Stimulated activated naive CD4-positive, alpha-beta T cell (primary cell): ENCODE data around the gene MYL1.

Experiments used
- DNase-seq, 6 experiments: peaks; one replicate each; lab custom pipeline; 2025; lab: John Stamatoyannopoulos, UW

MYL1 gene

DNA sequence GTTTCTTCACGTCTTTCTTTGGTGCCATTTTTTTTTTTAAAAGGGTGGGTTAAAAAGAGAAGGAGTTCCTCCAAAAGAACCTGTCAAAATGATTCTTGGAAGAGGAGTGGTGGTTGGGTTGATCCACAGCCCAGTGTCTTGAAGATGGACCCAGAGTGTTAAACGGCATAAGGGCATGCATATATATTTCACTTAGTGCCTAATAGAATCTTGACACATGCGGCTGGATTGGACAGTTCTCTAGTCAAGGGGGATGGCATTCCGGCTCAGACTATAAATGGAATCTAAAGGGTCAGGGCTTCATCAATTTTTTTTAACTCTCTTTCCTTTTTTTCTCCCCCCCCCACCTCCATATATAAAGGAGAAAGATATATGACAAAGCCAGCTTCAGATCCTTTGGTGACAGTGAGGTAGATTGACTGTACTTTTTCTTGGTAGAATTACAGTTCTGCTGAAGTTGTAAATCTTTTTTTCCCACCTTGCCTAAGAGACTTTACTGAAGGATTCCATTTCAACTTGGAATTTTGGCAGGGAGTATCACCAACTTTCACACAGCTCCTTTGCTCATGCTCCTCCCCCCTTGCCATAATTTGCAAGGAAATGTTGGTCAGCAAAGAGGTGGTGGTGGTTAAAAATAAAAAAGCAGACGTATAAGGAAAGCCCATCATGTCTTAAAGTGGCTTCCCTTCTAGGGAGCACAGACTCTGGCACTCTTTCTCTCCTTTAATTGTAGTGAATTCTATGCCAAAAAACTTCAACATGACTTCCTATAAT is at the start of gene MYL1:
MYL1 (minus strand) TSS at position 160 of the 774 bp plus-strand sequence; CDS start at position 28, 132 bp downstream.
- no peak for DNase-seq

- no peak for DNase-seq
Observed at GRCh38 chr2:210363876-210364275, 48.9 kb upstream of the MYL1 start.

GRCh38 chr2:210363261-210363660 is 48.3 kb upstream of the MYL1 start:
- DNase-seq: no peak

DNA sequence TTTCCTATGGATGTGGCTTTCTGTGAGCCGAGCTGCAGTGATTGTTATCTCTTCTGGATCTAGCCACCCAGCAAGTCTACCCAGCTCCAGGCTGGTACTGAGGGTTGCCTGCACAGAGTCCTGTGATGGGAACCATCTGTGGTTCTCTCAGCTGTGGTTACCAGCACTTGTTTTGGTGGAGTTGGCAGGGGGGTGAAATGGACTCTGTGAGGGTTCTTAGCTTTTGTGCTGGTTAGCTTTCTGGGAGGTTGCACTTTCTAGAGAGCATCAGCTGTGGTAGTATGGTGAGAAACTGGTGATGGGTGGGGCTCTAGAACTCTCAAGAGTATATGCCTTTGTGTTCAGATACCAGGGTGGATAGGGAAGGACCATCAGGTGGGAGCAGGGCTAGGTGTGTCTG is 45.4 kb upstream of the MYL1 start:
- DNase-seq: no peak

- no peak for DNase-seq
Observed at GRCh38 chr2:210356944-210357343, 42.0 kb upstream of the MYL1 start.

DNA sequence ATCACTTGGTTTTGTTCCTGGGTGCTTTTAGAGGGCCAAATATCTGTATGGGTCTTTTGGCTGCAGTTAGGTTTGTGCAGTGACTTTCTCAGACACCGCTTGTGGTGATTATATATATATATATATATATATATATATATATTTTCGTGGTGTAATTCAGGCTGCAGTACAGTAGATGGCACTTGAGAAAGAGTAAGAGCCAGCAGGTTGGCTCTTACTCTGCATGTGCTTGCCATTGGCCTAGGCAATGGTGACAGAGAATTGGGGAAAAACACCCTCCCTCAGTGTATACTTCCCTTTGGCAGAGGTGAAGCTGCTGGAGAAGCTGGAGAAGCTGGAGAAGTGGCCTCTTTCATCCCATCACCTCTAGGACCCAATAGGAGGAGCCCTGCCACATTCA is 22.2 kb upstream of the MYL1 start:
- no peak for DNase-seq

DNA sequence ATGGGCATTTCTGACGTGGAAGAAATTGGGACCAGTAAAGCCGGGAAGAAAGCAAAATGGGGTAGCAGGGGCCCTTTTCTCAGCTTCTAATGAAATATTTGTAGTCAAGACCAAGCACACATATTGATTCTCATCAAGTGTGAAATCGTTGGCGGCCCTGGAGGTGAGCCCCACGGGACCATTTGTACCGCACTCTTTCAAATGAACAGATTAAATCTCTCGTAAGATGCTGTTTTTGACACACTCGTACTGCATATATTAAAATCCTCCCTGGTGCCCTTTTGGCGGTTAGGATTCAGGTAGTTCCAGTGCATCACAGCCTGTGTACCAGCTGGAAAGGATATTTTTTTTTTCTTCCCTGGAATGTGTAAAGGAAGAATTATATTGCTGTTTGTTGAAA is 9.9 kb upstream of the MYL1 start:
- no peak for DNase-seq

DNA sequence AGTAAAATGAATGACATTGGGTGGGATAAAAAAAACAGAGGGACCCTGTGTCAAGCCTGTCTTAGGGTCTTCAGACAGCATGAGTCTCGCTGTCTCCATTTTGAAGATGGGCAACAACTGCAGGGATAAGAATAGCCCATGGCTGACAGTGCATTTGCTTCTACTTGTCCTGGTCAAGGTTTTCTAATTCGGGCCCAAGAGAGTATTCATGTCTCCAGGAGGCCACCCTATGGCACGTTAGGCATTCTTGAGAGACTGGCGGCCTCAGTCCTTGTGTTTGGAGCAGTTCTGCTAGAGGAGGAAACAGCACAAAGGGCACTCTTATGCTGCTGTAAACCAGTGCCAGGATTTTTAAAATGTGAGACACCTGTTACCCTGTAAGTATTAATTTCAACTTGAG is 9.5 kb upstream of the MYL1 start:
- no peak for DNase-seq

- DNase-seq: no peak
Observed at GRCh38 chr2:210323003-210323402, 8.0 kb upstream of the MYL1 start.

- no peak for DNase-seq
Observed at GRCh38 chr2:210318891-210319290, 3.9 kb upstream of the MYL1 start.

DNA sequence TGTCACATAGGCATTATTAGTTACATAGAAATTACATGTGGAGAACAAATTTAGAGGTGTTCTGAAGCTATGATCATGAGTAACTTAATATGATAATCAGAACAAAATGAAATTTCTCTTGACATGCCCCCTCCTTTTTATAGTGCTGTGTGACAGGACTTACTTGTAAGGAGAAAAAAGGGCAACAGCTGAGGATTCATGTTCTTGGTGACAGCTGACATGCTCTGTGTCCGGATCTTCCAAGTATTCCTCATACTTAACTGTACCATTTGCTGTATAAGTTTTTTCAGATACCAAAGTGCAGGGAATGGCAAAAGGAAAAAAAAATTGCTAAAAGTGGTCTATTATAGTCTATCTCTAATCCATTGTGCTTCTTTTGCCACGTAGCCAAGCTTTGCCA is 3.5 kb upstream of the MYL1 start:
- no peak for DNase-seq

GRCh38 chr2:210310550-210310949 is 4.4 kb downstream of the MYL1 start:
- no peak for DNase-seq

DNA sequence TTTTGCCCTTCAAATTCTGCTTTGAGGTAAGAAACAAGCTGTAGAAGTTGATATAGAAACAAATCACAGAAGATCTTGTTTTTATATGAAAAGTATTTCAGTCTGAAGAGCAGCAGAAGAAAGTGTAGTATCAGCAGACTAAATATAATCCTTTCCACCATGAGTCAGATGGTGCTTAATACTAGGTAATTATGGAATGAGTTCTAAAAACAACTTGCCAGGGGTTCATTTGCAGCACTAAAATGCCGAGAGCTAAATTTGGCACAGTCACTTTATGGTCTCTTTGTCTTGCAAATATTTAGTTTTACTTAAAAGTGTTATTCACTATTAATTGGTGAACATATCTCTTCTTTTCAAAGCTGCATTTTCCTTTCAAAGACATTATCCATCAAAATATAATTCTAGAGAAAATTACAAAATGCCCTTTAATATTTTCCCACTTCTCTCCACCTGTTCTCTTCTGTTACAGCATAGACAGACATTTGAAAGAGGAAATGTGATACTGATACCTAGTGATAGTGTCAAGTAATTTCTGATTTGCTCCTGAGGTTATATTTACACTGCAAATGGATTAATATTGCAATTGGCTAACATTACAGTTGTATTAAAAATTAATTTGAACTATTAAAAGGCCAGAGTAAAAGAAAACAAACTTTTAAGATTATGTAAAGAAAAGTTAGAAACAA is 5.3 kb downstream of the MYL1 start:
- no peak for DNase-seq

DNA sequence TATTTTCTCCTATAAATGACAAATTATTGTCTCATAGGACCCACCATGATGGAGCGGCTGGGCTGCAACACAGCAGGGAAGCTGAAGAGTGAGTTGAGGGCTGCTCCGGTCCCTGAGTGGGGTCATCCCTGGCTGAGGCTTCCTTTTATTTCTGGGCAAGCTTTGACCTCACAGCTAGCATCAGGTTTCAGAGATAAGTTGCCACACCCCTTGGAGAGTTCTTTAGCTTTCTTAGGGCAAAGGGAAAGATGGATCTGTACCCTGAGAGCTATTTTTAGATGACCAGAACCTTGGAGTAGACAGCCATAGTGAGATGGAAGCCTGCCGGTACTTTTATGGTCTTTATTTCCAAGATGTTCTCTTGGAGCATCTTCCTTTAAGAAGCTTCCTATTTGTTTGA is 11.5 kb downstream of the MYL1 start:
- no peak for DNase-seq

GRCh38 chr2:210302326-210302725 is 12.6 kb downstream of the MYL1 start:
- no peak for DNase-seq

- no peak for DNase-seq
Observed at GRCh38 chr2:210299866-210300373, 15.1 kb downstream of the MYL1 start.

- DNase-seq: no peak
Observed at GRCh38 chr2:210288408-210288807, 26.6 kb downstream of the MYL1 start.

DNA sequence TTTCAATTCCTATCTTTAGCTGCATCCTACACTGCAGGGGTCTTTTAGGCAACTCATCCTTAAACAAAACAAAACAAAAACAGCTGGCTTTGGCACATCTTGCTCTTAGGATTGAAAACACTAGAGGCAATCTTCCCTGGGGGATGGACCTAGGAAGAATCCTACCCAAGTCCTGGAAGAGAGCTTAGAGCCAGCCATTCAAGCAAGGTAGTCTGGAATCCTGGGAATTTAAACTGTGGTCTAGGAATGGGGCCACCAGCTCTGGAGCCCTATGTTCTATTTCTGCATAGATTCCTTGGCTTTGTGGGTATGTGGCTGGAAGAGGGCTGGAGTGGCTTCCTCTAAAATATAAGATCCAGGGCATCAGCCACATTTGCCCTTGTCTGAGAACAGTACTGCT is 27.7 kb downstream of the MYL1 start:
- no peak for DNase-seq

DNA sequence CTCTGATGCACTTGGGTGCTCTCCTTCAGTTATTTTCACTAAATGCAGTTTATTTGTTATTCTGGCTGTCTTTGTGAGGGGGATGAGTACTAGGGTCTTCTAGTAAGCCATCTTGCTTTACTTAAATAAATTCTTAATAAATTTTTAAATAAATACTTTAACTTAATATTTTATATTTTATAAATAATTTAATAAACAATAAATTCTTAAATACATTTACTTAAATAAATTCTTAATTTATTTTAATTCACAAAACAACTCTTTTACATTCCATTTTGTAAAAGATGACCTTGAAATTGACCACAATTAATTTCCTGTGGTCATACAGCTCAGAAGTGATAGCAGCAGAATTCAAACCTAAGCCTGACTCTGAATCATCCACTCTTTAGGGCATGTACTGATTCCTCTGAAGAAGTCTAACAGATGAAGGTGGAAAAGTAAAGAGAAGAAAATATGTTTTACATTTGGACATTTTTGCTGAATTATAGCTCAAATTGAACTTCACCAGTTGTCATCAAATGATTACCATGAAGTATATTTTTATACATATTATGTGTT is 28.8 kb downstream of the MYL1 start:
- DNase-seq: no peak

GRCh38 chr2:210277133-210277532 is 37.8 kb downstream of the MYL1 start:
- no peak for DNase-seq

DNA sequence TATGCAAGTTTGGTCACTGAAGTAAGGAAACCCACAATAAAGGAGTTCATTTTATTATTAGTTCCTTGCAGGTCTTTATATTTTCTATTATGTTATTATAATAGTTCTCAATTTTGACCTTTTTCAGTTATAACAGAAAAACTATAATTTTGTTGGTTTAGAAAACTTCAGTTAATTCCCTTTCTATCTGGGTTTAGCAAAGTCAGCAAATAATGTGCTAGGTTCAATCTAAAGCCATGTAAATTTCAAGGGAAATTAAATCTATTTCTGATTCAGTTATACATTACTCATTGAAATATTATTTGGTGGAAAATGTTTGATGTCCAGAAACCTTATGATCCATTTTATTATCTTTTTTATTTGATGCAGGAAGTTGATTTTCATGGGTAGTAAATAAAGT is 43.7 kb downstream of the MYL1 start:
- DNase-seq: no peak

- DNase-seq: no peak
Observed at GRCh38 chr2:210269148-210269547, 45.8 kb downstream of the MYL1 start.

- no peak for DNase-seq
Observed at GRCh38 chr2:210268281-210268680, 46.7 kb downstream of the MYL1 start.
